ENCODE measurements around the gene TECPR1.
"Not testable (repeated sequence)": the region's sequence is repeated elsewhere in the genome, so short reads cannot be mapped to it uniquely, and the experiment has no call there.

TECPR1 gene

DNA sequence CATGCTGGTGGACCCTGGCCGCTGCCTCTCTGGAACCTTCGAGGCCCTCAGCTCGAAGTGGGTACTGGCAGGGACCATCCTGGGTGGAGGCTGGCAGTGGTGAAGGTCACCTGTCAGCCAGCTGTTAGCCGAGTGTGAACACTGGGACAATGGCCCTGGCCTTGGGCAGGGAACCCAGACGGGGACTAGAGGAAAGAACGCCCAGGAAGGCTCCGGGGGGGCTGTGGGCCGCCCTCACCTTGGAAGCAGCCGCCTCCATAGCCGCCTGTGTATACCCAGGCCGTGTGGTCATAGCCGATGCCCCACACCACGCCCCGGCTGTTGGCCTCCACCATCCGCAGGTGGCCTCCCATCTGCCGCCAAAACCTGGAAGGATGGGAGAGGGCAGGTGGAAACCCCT lies 23.2 kb downstream of the TECPR1 start:
- DNase-seq (ENCODE audit: low read depth), result no peak

DNA sequence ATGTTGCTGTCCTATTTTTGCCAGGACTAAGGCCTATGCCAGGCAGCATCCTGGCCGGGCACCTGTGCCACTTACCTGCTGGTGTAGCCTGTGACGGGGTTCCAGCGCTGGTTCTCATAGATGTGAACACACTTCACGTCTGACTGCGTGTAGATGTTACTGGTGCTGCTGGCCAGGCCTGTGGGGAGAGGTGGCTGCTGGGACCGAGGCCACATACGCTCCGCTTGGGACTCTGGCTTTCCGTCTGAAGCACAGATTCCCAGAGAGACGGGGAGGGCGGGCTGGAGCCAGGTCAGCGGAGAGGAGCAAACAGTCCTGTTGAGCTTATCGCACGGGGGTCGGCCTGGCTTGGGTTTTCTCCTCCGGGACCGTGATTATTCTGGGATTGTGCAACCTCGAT lies 24.1 kb downstream of the TECPR1 start:
- no peak for DNase-seq (ENCODE audit: low read depth)

DNA sequence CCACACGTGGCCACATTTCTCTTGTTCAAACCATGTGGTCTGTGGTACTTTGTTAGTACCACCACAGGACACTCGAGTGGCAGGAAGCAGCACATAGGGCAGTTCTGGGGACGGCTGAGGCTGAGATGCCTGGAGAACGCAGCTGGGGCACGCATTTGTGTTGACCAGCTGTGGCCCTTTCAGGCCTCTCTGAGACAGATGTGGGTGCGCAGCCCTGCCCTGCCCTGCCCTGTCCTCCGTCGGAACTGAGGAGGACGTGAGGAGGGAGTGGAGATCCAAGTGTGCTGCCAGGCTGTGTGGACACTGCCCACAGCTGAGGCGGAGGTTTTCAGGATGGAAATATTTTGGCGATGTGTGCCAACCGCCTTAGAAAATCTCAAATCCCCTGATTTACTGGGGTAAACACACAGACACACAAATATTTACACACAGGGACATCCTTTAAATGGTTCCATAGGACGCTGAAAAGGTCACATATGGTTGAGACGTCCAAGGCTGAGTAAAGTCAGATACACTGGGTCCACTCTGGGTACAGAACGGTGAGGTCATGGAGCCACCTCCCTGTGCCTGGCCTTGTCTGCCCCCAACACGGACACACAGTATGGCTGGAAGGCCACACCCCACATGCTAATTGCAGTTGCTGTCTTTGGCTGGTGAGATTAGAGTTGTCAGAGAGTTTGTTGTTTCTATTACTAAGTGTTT lies 26.0 kb downstream of the TECPR1 start:
- DNase-seq (ENCODE audit: low read depth), result no peak

DNA sequence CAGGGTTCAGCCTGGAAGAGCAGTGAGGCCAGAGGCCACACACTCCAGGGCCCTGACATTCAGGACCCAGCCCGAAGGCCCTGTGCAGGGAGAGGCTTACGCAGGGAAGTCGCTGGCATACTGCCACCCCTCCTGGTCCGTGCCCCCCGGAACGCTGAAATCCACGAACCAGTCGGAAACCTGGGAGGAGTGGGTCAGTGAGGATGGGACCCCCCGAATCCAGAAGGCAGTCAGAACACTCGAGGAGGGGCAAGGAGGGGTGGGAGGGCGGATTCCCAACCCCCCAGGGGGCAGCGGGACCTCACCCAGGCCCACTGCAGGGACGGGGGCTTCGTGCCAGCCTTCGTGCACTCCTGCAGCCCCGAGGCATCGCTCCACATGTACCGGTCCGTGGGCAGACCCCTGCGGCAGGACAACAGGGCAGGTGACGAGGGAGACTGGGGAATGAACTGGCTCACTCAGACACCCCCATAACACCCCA lies 27.3 kb downstream of the TECPR1 start:
- no peak for DNase-seq (ENCODE audit: low read depth)

DNA sequence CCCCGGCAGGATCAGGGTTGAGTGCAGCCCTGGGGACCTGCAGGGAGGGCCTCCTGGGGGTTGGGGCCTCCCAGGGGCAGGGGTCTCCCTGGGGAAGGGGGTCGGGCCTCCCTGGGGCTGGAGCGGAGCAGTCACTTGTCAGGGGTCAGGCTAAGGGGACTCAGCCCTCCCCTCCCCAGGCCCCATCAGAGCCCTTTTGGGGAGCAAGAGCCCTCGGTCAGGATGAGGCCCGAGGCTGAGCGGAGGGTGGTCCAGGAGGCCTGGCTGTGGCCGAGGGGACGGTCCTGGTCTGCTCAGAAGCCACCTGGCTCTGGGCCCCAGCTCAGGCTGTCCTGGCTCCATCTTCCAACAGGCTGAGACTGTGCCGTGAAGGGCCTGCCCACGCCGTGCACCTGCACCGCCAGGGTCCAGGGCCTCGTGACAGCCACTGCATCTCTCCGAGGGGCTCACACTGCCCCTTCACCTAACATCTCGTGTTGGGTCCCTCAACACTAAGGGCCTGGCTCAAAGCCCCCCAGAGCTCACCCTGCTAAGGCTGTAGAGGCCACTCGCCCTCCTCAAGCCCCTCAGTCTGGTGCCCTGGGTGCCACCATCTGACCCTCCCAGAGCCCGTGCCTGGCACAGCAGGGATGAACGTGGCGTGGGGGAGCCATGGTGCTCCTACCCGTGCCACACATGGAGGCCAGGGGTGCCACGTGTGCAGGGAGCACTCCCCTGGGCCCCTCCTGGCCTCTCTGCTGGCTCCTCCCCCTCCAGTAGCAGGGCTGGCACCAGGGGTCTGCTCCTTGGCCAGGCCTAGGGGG lies 27.9 kb downstream of the TECPR1 start:
- DNase-seq (ENCODE audit: low read depth), result no peak

DNA sequence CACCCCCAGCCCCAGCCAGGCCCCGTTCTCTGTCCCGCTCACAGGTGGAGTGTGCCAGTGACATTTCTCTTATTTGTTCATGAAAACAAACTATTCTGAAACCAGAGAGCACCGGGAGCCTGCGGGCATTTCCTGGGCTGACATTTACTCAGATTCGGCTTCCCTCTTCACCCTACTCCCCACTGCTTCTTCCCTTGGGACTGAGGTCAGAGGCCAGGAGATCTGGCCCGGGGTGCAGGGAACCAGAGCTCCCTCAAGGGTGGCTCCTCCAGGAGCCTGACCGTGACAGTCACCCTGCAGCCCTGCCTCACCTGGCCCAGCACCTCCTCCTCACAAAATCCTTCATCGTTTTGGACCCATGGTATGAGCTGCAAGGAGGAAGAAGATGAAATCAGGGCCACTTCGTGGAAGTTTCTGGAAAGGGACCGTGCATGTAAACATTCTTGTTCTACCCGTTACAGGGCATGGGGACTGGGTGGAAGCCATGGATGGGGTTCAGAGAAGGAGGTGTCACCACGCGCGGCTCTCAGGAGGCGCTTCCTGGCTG lies 28.6 kb downstream of the TECPR1 start:
- DNase-seq (ENCODE audit: low read depth), result no peak

DNA sequence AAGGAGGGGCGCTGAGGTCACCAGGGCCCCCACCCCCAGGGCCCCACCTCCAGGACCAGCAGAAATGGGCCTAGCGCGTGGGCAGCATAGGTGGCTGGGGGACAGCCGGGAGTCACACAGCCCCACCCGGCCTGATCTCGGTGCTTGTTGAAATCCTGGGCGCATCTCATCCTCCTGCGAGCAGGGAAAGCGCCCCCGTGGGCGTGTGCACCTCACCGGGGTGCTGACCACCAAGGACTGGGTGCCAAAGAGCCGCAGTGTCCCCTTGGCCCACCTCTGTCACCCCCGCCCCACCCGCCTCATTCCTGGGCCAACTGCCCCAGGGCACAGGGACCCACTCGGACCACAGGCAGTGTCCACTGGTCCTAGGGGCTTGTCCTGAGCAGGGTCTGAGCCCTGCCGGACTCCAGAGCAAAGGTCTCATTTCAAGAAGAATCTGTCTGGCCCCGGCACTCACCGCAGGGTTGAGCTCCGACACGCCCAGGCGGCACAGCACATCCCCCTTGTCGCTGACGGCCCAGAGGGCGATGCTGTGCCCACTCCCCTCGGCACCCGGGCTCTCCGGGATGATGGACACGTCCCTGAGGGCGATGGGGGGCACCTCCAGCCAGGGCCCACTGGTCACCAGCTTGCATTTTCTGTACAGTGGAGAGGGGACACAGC lies 29.4 kb downstream of the TECPR1 start:
- DNase-seq (ENCODE audit: low read depth), result no peak

DNA sequence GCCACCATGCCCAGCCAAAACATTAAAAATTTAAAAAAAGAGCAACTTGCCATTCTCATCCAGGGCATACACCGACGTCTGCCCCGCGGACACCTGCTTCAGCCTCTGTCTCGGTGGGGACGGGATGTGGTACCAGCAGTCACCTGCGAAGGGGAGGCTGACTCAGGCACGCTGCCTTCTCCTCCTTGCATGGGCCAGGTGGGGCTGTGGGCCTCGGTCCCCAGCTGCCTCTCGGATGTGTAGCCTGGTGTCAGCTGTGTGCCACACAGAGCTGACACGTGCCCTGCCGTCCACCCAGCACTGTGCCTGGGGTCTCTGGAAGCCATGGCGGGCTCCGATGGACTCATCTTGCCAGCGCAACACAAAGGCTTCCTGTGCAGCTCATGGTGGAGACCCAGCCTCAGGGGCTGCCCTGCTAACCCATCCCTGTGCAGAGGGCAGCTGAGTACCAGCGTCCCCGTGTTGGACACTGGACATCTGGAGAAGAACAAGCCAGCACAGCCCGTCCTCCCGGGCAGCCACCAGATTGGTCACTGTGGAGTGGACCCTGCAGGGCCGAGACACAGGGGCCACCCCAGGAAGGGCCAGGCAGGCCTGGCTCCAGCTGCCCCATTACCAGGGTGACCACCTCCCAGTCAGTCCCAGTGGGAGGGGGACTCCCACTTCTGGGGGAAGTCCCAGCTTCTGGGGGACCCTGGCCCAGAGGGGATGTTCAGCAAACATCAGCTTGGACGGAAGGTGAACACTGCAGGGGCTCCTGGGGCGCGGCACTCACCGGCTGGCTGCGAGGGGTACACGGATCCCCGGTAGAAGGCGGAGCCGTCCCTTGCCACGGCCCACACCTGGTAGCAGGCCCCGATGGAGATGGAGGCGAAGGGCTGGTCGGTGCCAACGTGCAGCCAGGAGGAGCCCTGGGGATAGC lies 30.2 kb downstream of the TECPR1 start:
- DNase-seq (ENCODE audit: low read depth), result no peak

DNA sequence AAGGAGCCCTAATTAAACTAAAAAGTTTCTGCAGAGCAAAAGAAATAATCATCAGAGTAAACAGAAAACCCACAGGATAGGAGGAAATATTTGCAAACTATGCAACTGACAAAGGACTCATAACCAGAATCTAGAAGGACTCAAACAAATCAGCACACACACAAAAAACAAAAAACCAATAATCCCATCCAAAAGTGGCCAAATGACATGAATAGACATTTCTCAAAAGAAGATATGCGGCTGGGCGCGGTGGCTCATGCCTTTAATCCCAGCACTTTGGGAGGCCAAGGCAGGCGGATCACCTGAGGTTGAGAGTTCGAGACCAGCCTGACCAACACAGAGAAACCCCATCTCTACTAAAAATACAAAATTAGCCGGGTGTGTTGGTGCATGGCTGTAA lies 32.6 kb downstream of the TECPR1 start:
- not testable (repeated sequence) for DNase-seq (ENCODE audit: low read depth)

DNA sequence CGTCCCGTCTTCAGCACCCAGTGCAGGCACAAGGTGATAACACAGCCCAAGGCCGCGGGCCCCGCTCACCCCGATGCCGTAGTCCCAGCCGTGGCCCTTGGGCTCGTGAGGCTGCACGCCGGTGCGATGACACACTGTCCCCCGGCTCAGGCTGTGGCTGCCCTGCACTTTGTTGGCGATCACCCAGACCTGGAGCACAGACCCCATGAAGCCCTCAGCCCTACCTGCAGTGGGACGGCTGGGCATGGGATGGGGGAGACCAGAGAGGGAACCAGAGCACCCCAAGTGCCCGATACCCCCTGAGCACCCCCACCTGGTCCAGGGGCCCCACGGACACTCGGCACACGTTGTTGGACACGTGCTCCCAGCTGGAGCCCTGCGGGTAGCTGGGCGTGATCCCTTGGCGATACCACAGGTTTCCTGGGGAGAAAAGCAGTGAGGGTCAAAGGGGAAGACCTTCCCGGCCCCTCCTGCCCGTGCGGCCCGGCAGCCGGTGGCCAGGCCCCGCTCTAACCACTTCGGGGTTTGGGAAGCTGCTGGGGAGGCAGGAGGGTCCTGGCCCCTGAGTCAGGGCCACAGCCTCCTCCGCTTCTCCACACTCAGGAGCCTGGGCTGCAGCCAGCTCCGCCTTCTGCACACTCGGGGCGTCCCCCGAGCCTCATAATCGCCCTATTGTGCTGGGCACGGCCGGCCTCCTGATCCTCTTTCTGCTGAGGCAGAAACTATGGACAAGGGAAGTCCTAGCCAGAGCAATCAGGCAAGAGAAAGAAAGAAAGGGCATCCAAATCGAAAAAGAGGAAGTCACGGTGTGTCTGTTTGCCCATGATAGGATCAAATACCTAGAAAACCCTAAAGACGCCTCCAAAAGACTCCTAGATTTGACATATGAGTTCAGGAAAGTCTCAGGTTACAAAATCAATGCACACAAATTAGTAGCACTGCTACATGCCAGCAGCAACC lies 34.1 kb downstream of the TECPR1 start:
- no peak for DNase-seq (ENCODE audit: low read depth)

DNA sequence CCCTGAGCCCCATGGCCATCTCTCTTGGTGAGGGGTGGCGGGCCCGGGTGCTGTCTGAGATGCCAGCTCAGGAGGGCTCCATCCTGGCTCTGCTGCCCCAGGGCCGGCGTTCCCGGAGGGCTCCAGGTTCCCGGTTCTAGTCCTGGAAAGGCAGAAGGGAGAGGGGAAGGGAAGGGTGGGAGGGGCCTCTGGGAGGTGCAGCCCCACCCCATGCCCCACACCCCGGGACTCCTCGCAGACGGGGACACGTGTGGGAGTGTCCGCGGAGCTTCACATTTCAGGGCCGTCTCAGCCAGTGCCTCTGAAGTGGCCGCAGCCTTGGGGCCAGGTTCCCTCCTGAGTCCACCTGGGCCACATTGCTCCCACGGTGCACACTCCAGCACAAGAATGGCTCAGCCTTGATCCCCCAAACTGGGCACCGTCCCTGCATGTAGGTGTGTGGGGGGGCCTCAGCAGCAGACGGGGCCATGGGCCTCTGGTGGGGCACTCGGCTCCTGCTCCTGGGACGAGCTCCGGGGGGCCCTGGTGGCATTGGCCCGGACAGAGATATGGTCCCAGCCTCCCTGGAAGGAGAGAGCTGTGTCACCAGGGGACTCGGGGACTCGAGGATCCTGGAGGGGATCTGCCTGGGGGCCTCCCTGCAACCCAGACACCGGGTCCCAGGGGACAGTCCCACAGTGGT lies 35.0 kb downstream of the TECPR1 start:
- no peak for DNase-seq (ENCODE audit: low read depth)

DNA sequence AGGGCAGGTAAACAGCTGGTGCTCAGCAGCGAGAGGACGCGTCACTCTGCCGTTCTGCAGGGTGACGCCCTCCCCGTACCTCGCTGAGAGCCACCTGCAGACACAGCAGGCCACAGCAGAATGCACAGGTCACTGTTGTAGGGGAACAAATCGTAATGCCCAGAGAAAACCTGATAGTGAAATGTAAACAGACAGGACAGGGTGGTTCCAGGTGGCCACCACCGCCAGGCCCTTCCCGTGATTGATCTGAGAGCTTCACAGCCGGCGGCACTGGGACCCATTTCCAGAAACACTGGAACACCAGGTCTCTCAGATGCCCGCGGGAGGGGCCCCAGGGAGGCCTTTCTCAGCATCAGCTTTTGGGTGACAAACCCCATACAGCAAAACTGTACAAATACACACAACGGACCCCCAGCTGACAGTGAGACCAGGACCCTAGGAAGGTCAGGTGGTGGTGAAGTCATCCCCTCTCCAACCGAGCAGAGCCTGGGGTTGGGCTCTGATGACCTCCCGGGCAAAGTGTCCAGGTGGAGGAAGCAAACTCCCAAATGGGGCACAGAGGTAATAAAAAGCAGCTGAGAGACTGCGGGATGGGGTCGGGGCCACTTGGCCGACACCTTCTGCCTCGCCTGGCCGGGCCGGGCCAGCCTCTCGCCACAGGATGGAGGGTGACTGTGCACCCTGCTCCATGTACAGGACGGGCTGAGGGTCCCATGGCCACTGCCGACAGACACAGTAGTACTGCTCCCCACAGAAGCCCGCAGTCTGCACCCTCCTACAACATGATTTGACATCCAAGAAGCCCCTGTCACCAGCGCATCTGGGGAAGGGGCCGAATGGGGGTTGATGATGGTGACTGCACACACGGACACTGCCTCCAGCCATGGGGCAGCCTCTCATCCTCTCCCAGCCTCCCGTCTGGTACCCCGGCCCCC lies 36.2 kb downstream of the TECPR1 start:
- no peak for DNase-seq (ENCODE audit: low read depth)

DNA sequence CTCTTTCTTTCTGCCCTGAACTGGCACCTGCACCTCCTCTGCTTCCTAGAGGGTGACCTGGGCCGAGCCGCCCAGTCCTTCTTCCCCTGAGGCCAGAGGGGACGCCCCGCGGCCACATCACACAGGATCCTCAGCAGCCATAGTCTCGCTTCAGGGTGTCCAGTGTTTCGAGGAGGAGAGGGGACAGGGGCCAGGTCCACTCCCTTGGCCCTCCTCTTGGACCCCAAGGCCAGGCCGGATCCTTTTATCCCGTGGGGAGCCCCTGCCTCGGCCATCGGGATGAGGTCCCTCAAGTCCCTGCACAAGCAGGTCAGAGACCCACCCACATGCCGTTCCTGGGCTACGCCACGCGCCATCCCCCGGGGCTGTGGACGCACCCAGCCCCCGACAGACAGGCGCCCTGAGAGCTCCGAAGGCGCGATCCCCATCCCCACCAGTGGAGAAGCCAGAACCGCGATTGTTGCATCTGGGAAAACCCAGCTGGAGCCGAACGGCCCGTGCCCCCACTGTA lies 37.2 kb downstream of the TECPR1 start:
- no peak for DNase-seq (ENCODE audit: low read depth)

DNA sequence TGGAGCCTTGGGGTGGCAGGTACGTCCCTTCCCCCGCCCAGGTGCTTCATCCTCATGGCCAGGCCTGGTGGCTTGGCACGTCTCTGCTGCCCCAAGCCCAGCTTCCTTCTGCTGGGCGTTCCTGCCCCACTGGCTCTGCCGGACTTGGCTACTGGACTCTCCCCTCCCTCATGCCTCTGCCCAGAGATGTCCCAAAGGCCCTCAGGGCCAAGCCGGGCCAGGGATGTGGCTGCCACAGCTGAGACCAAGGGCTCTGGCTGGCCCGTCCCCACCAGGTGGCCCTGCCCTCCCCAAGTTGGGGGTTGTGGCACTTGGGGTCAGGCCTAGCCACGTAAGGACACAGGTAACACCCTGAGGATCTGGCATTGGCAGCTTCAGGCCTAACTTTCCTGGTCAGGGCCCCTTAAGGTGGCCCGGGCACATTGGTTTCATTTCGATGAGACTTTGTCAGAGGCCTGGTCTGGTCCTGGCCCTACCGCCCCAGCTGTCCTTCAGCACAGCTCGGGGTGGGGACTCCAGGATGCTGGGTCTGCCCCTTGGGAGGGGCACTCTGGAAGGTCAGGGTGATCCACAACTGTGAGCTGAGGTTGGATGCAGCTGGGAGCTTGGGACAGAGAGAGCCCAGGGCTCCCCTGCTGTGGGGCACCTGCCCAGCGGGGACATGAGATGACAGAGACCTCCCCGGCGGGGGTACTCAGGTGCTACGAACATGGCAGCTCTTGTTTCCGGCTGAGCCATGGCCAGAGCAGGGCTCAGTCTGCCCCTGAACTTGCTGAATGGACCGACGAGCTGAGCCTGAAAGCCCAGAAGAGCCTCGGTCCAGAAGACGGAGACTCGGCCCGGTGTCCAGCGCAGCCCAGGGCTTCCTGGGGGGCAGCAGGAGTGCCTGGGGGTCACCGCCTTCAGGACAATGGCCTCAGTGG lies 37.9 kb downstream of the TECPR1 start:
- DNase-seq (ENCODE audit: low read depth), result no peak

DNA sequence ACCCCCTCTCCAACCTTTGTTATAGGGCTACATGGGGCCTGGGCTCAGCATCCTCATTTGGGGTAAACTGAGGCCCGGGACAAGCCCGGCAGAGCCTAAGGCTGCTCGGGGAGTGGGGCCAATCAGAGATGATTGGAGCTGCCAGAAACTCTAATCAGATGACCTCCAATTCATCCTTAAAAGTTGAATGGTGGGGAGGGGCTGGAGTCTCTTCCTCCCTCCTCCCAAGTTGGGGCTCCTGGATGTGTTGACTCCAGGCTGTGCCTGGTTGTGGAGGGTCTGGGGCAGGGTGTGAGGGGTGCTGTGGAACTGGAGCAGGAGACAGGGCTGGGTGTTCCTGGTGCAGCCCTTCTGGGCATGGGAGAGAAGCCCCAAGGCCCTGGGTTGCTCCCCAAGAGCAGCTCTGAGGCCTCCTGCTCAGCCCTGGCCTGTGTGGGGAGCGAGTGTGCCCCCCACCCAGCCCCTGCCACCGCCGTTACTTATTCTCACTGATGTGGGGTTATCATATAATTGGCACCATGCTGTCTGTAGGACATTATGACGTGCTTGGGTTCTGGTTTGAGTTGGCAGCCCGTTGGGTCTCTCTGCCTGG lies 38.6 kb downstream of the TECPR1 start:
- DNase-seq (ENCODE audit: low read depth), result no peak

DNA sequence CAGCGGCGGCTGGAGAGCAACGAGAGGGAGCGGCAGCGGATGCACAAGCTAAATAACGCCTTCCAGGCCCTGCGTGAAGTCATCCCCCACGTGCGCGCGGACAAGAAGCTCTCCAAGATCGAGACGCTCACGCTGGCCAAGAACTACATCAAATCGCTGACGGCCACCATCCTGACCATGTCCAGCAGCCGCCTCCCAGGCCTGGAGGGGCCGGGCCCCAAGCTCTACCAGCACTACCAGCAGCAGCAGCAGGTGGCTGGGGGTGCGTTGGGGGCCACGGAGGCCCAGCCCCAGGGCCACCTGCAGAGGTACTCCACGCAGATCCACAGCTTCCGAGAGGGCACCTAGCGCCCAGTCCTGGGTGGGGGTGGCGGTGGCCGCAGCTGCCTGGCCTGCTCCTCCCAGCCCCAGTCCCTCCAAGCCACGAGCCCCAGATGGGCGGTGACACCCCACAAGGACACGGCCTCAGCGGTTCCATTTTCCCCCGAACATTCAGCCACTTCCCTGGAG lies 39.4 kb downstream of the TECPR1 start:
- no peak for DNase-seq (ENCODE audit: low read depth)

Data from HS-5 (cell line).